GM12878 (cell line): ENCODE data around the gene CNOT6L. TPM values are rescaled to one million over a fixed set of nuclear protein-coding genes. Genes with fewer than 3 reads are reported as not detected.

Experiments used
- ASH2L ChIP-seq: fragments of 300-600, 200-600 bp; sonication (generic); IDR thresholded peaks from 2 replicates; pipeline ENCODE4 v1.6.1; 2017; ENCODE audit warnings: low read depth, mild to moderate bottlenecking, borderline replicate concordance
- CBX3 ChIP-seq: fragments of 200-600 bp; sonication (generic); IDR thresholded peaks from 2 replicates; pipeline ENCODE4 v1.6.1; 2016; ENCODE audit warnings: low read depth, borderline replicate concordance
- MTA2 ChIP-seq: fragments of 450-650 bp; IDR thresholded peaks from 2 replicates; pipeline ENCODE4 v1.6.1; 2016; ENCODE audit warnings: low read depth, mild to moderate bottlenecking, moderate library complexity
- NBN ChIP-seq: fragments of 450-650 bp; IDR thresholded peaks from 2 replicates; pipeline ENCODE4 v1.6.1; 2016
- NFXL1 ChIP-seq: fragments of 450-650 bp; IDR thresholded peaks from 2 replicates; pipeline ENCODE4 v1.6.1; 2017; ENCODE audit warnings: antibody characterized with exemption, mild to moderate bottlenecking, borderline replicate concordance
- NR2C2 ChIP-seq: IDR thresholded peaks from 2 replicates; pipeline ENCODE4 v1.6.1; 2011; ENCODE audit warnings: borderline replicate concordance, low read depth; ENCODE audit not compliant: control insufficient read depth, insufficient read length
- PML ChIP-seq: IDR thresholded peaks from 2 replicates; pipeline ENCODE4 v1.6.1; 2012; ENCODE audit warnings: low read length, inconsistent platforms
- PRDM15 ChIP-seq: fragments of 450-650 bp; formaldehyde crosslinking; IDR thresholded peaks from 2 replicates; pipeline ENCODE4 v1.4.0; 2020; ENCODE audit warnings: mild to moderate bottlenecking, moderate library complexity
- RUNX3 ChIP-seq: IDR thresholded peaks from 2 replicates; pipeline ENCODE4 v1.6.1; 2012; ENCODE audit warnings: low read length, inconsistent platforms
- SREBF2 ChIP-seq: IDR thresholded peaks from 2 replicates; pipeline ENCODE4 v1.6.1; 2012; ENCODE audit warnings: mild to moderate bottlenecking, low read length
- SRF ChIP-seq, 2 experiments: IDR thresholded peaks; 2 replicates each; pipeline ENCODE4 v1.6.1; 2011; ENCODE audit warnings: low read depth in 2 of 2, low read length in 2 of 2, mild to moderate bottlenecking in 1 of 2, moderate library complexity in 1 of 2
- ZNF622 ChIP-seq: fragments of 450-650 bp; IDR thresholded peaks from 2 replicates; pipeline ENCODE4 v1.6.1; 2017; ENCODE audit warnings: mild to moderate bottlenecking, inconsistent platforms
- ZZZ3 ChIP-seq: IDR thresholded peaks from 2 replicates; pipeline ENCODE4 v1.6.1; 2011; ENCODE audit warnings: low read depth; ENCODE audit not compliant: control insufficient read depth, insufficient read length
- polyA plus RNA-seq, 11 experiments: library from polyadenylated mRNA; depleted of rRNA in 4 of 11; unstranded in 6 of 11; stranded (reverse) in 5 of 11; fragments of >200 nt; fragmentation: Nextera tagmentation in 4 of 11; fragmentation: Illumina TruSeq in 1 of 11; extraction: Ambion mirVana in 4 of 11; extraction: Trizol in 1 of 11; gene quantifications; 1 replicate in 1 of 11; 2 replicates in 10 of 11; pipeline versions ENCODE4 v1.2.1 to v1.2.3, GENCODE V29; 2011 to 2016; ENCODE audit warnings: inconsistent platforms in 2 of 11, missing spikeins in 2 of 11, low read depth in 1 of 11
- total RNA-seq, 4 experiments: library from RNA; depleted of rRNA in 3 of 4; stranded (reverse); fragments of >200 nt in 3 of 4; fragmentation: Illumina TruSeq in 1 of 4; extraction: Trizol in 1 of 4; gene quantifications; 2 replicates each; pipeline versions ENCODE4 v1.2.1 to v1.2.3, GENCODE V29; 2013 to 2021

Gene CNOT6L
- total and polyA plus RNA-seq, 10 of the 15 experiments (the other 5 are each of a cell fraction or from before 2014, with no cell fraction given): 1.1 to 10.0 (median 3.0) TPM

GRCh38 chr4:77819404-77819842 lies 255 bp upstream of the CNOT6L start (continued):
- no peak for TF ChIP-seq NR2C2
- no peak for TF ChIP-seq NBN
- no peak for TF ChIP-seq ASH2L
- TF ChIP-seq SRF (IDR thresholded peaks at IDR 0.05; ENCODE audit: low read depth in 2 of 2, low read length in 2 of 2): no peak
- no peak for TF ChIP-seq SREBF2
- no peak for TF ChIP-seq MTA2
- TF ChIP-seq CBX3: no peak
- TF ChIP-seq RUNX3: peak; percentile 46; the same call in 1 of the 2 replicates
- no peak for TF ChIP-seq NFXL1
- no peak for TF ChIP-seq ZNF622
- no peak for TF ChIP-seq ZZZ3
- no peak for TF ChIP-seq PRDM15 (CRISPR knock-in tag)
- TF ChIP-seq PML: no peak
- TF ChIP-seq, all 136 proteins: peak for 5
